CD14-positive monocyte (primary cell): ENCODE measurements around the gene LRRC34. TPM values are rescaled to one million over a fixed set of nuclear protein-coding genes. Genes with fewer than 3 reads are reported as not detected.

Source experiments
- DNase-seq, 3 donors: peaks; one replicate each; pipeline ENCODE4 v3.0.0-alpha.2; 2011 to 2022
- H2AFZ ChIP-seq: 2 replicates; pipeline ENCODE4 v1.6.0; 2012; ENCODE audit warnings: mild to moderate bottlenecking, low read depth, low read length, inconsistent platforms; ENCODE audit not compliant: insufficient read depth, poor library complexity, severe bottlenecking
- H3K27ac ChIP-seq, 2 donors: 1 replicate in 1 of 2; 2 replicates in 1 of 2; pipeline ENCODE4 v1.5.1; 2012 to 2013; ENCODE audit warnings: low read length in 2 of 2, control low read depth in 1 of 2, inconsistent platforms in 1 of 2, low read depth in 1 of 2, mild to moderate bottlenecking in 1 of 2
- H3K27me3 ChIP-seq, 2 donors: one replicate each; pipeline versions ENCODE4 v1.6.0 to v1.6.1; 2011 to 2013; ENCODE audit warnings: low read length in 2 of 2; ENCODE audit not compliant: control insufficient read depth in 2 of 2, insufficient read depth in 2 of 2
- H3K36me3 ChIP-seq, 2 donors: replicated peaks in 1 of 2; 1 replicate in 1 of 2; 2 replicates in 1 of 2; pipeline versions ENCODE4 v1.5.1 to v1.6.1; 2012 to 2013; ENCODE audit warnings: low read length in 2 of 2, control low read depth in 1 of 2, inconsistent platforms in 1 of 2, mild to moderate bottlenecking in 1 of 2; ENCODE audit not compliant: insufficient read depth in 2 of 2, control insufficient read depth in 1 of 2
- H3K4me1 ChIP-seq, 2 donors: 1 replicate in 1 of 2; 2 replicates in 1 of 2; pipeline versions ENCODE4 v1.5.1 to v1.6.1; 2012 to 2013; ENCODE audit warnings: low read length in 2 of 2, control low read depth in 1 of 2, inconsistent platforms in 1 of 2, mild to moderate bottlenecking in 1 of 2, moderate library complexity in 1 of 2; ENCODE audit not compliant: insufficient read depth in 2 of 2, control insufficient read depth in 1 of 2
- H3K4me2 ChIP-seq: replicated peaks from 2 replicates; pipeline ENCODE3; 2012; ENCODE audit warnings: low read length, moderate library complexity, mild to moderate bottlenecking; ENCODE audit not compliant: poor library complexity, severe bottlenecking; ENCODE audit errors: extremely low read depth
- H3K4me3 ChIP-seq, 3 experiments: fragments of 200-600 bp in 1 of 3; sonication (generic) in 1 of 3; replicated peaks in 1 of 3; 1 replicate in 2 of 3; 2 replicates in 1 of 3; pipeline ENCODE4 v1.5.1; 2011 to 2013; ENCODE audit warnings: low read length in 3 of 3, mild to moderate bottlenecking in 3 of 3, control low read depth in 2 of 3, low read depth in 2 of 3, inconsistent platforms in 1 of 3, moderate library complexity in 1 of 3
- H3K79me2 ChIP-seq: 2 replicates; pipeline ENCODE4 v1.6.0; 2012; ENCODE audit warnings: mild to moderate bottlenecking, control low read depth, inconsistent platforms, low read length, moderate library complexity; ENCODE audit not compliant: insufficient read depth
- H3K9ac ChIP-seq: 2 replicates; pipeline ENCODE4 v1.6.0; 2017; ENCODE audit warnings: low read length, mild to moderate bottlenecking; ENCODE audit not compliant: insufficient read depth, poor library complexity, severe bottlenecking
- H3K9me3 ChIP-seq, 2 donors: replicated peaks in 1 of 2; 1 replicate in 1 of 2; 2 replicates in 1 of 2; pipeline versions ENCODE4 v1.5.1 to v1.6.1; 2012 to 2013; ENCODE audit warnings: low read length in 2 of 2, control low read depth in 1 of 2; ENCODE audit not compliant: control insufficient read depth in 1 of 2, insufficient read depth in 1 of 2
- H4K20me1 ChIP-seq: 2 replicates; pipeline ENCODE4 v1.6.0; 2012; ENCODE audit warnings: mild to moderate bottlenecking, low read length, control low read depth, moderate library complexity; ENCODE audit not compliant: insufficient read depth
- H3K27ac Mint-ChIP-seq, 7 donors: one replicate each; pipeline ENCODE4 v1.8.0; 2020; ENCODE audit warnings: mild to moderate bottlenecking in 7 of 7, mixed read lengths in 7 of 7, moderate library complexity in 6 of 7, inconsistent platforms in 2 of 7
- H3K27me3 Mint-ChIP-seq, 3 donors: one replicate each; pipeline ENCODE4 v1.8.0; 2021 to 2022; ENCODE audit warnings: low read depth in 3 of 3, mild to moderate bottlenecking in 3 of 3, mixed read lengths in 3 of 3, moderate library complexity in 3 of 3, inconsistent platforms in 1 of 3
- H3K36me3 Mint-ChIP-seq, 2 donors: one replicate each; pipeline ENCODE4 v1.8.0; 2020; ENCODE audit warnings: mixed read lengths in 2 of 2, inconsistent platforms in 1 of 2, mild to moderate bottlenecking in 1 of 2
- H3K4me1 Mint-ChIP-seq: one replicate; pipeline ENCODE4 v1.8.0; 2020; ENCODE audit warnings: mild to moderate bottlenecking, mixed read lengths
- H3K4me3 Mint-ChIP-seq, 2 donors: one replicate each; pipeline ENCODE4 v1.8.0; 2020; ENCODE audit warnings: mild to moderate bottlenecking in 2 of 2, mixed read lengths in 2 of 2, moderate library complexity in 1 of 2
- H3K9me3 Mint-ChIP-seq, 7 donors: one replicate each; pipeline ENCODE4 v1.8.0; 2020 to 2022; ENCODE audit warnings: mixed read lengths in 7 of 7, mild to moderate bottlenecking in 6 of 7, moderate library complexity in 6 of 7, inconsistent platforms in 2 of 7
- CTCF ChIP-seq: fragments of 200-600 bp; IDR thresholded peaks from one replicate; pipeline ENCODE4 v1.8.0; 2022; ENCODE audit warnings: antibody characterized with exemption, mild to moderate bottlenecking
- WGBS: methylation state at CpG from one replicate; pipeline ENCODE4 v1.1.5; 2013; ENCODE audit warnings: missing lambda C conversion rate; ENCODE audit not compliant: insufficient coverage; 5-methylcytosine and 5-hydroxymethylcytosine counted together
- intact Hi-C, 2 donors: fragments of 100-400 bp; cut with micrococcal nuclease; formaldehyde crosslinking; loops; one replicate each; pipeline versions ENCODE4 v1.15.0 to v1.15.1; 2023
- polyA plus RNA-seq, 3 donors: library from polyadenylated mRNA; depleted of rRNA in 1 of 3; unstranded in 2 of 3; stranded (reverse) in 1 of 3; fragments of 300-500 nt in 2 of 3; fragments of >200 nt in 1 of 3; fragmentation: Illumina TruSeq in 2 of 3; gene quantifications; 1 replicate in 2 of 3; 2 replicates in 1 of 3; pipeline ENCODE4 v1.2.3, GENCODE V29; 2012 to 2021

Gene LRRC34
- polyA plus RNA-seq, 3 donors = 0.25 to 0.61 (median 0.43) TPM

- Histone ChIP-seq H3K36me3 (no peaks in the 10 kb centered on the region), H3K79me2 (no peaks in the 10 kb centered on the region), H4K20me1 (no peaks in the 10 kb centered on the region), H3K4me3 (no peak overlapping the region), H3K9me3 (no peaks in the 10 kb centered on the region), H3K4me2 (no peak overlapping the region), H2AFZ (peak overlapping the region; percentile 62), H3K4me1 (peaks cover 5 to 7% of the 10 kb centered on the region in 2 donors), H3K27me3 (no peaks in the 10 kb centered on the region), H3K9ac (no peak overlapping the region), H3K27ac (no peak overlapping the region)
- Mint-ChIP-seq H3K9me3 (peaks cover 0 to 2% (median 0%) of the 10 kb centered on the region in 7 donors), H3K36me3 (no peaks in the 10 kb centered on the region), H3K27ac (no peak overlapping the region), H3K4me1 (peaks cover 13% of the 10 kb centered on the region), H3K27me3 (peaks cover 3 to 5% (median 5%) of the 10 kb centered on the region in 3 donors), H3K4me3 (no peak overlapping the region)
- intact Hi-C loops = no loop called here
- TF ChIP-seq CTCF = no peak
- WGBS = 0% methylated on average over 1 of the region's 3 CpGs
- DNase-seq = no peak
These were observed 30.3 kb upstream of the LRRC34 start for GRCh38 chr3:169842960-169843359.

- H3K27me3 ChIP-seq = no peaks in the 10 kb centered on the region
- Mint-ChIP-seq H3K27ac (no peak overlapping the region), H3K36me3 (no peaks in the 10 kb centered on the region), H3K27me3 (peaks cover 3 to 6% (median 5%) of the 10 kb centered on the region in 3 donors), H3K4me1 (peaks cover 18% of the 10 kb centered on the region), H3K9me3 (peaks cover 0 to 2% (median 0%) of the 10 kb centered on the region in 7 donors), H3K4me3 (no peak overlapping the region)
- 91% methylated on average over 3 of the region's 4 CpGs for WGBS
- intact Hi-C loops = no loop called here
- H4K20me1 ChIP-seq = no peaks in the 10 kb centered on the region
- no peaks in the 10 kb centered on the region for H3K9me3 ChIP-seq
- no peak for TF ChIP-seq CTCF
- H3K4me1 ChIP-seq = peaks cover 7% of the 10 kb centered on the region in 2 donors
- no peaks in the 10 kb centered on the region for H3K79me2 ChIP-seq
- H3K36me3 ChIP-seq = no peaks in the 10 kb centered on the region
- no peak overlapping the region for H3K27ac ChIP-seq
- no peak overlapping the region for H3K4me3 ChIP-seq
- H2AFZ ChIP-seq = no peak overlapping the region
- DNase-seq = no peak
- H3K9ac ChIP-seq = no peak overlapping the region
- no peak overlapping the region for H3K4me2 ChIP-seq
These were observed 28.5 kb upstream of the LRRC34 start for GRCh38 chr3:169841171-169841570.
